Fibroblast of skin of right quadriceps (primary cell): ENCODE results near the gene MAT1A.
"Not testable (repeated sequence)": the region's sequence is repeated elsewhere in the genome, so short reads cannot be mapped to it uniquely, and the experiment has no call there.

Source experiments
- DNase-seq: peaks from one replicate; pipeline ENCODE4 v3.0.0-alpha.2; 2013

Gene MAT1A

GRCh38 chr10:80289451-80290287 lies at the start of gene MAT1A:
TSS of gene MAT1A (minus strand) at chr10:80289658. CDS start at chr10:80289423, 235 bp downstream.
- DNase-seq: no peak

- no peak for DNase-seq
These were observed 44.5 kb upstream of the MAT1A start for GRCh38 chr10:80333983-80334382.

GRCh38 chr10:80324891-80325364 lies 35.5 kb upstream of the MAT1A start:
- no peak for DNase-seq

GRCh38 chr10:80324086-80324485 lies 34.6 kb upstream of the MAT1A start:
- peak; percentile 65 for DNase-seq

- DNase-seq: no peak
These were observed 33.9 kb upstream of the MAT1A start for GRCh38 chr10:80323311-80323710.

GRCh38 chr10:80322711-80323110 lies 33.3 kb upstream of the MAT1A start:
- DNase-seq: no peak

- no peak for DNase-seq
These were observed 32.7 kb upstream of the MAT1A start for GRCh38 chr10:80322158-80322557.

GRCh38 chr10:80321183-80321582 lies 31.7 kb upstream of the MAT1A start:
- no peak for DNase-seq

- DNase-seq: no peak
These were observed 30.9 kb upstream of the MAT1A start for GRCh38 chr10:80320377-80320776.

GRCh38 chr10:80319725-80320290 lies 30.4 kb upstream of the MAT1A start:
- DNase-seq: no peak

GRCh38 chr10:80319318-80319717 lies 29.9 kb upstream of the MAT1A start:
- no peak for DNase-seq

GRCh38 chr10:80318742-80319141 lies 29.3 kb upstream of the MAT1A start:
- DNase-seq: no peak

GRCh38 chr10:80315391-80315790 lies 25.9 kb upstream of the MAT1A start:
- DNase-seq: no peak

GRCh38 chr10:80313523-80313922 lies 24.1 kb upstream of the MAT1A start:
- no peak for DNase-seq

GRCh38 chr10:80305989-80306388 lies 16.5 kb upstream of the MAT1A start:
- not testable (repeated sequence) for DNase-seq

- no peak for DNase-seq
These were observed 7.5 kb upstream of the MAT1A start for GRCh38 chr10:80296942-80297341.

GRCh38 chr10:80292607-80293239 lies 3.3 kb upstream of the MAT1A start:
- DNase-seq: no peak

GRCh38 chr10:80290474-80291220 lies 1.2 kb upstream of the MAT1A start:
- DNase-seq: no peak

GRCh38 chr10:80288849-80289248 lies 609 bp downstream of the MAT1A start:
- DNase-seq: no peak

GRCh38 chr10:80284522-80284921 lies 4.9 kb downstream of the MAT1A start:
- no peak for DNase-seq

GRCh38 chr10:80283536-80284199 lies 5.8 kb downstream of the MAT1A start:
- DNase-seq: no peak

- no peak for DNase-seq
These were observed 6.3 kb downstream of the MAT1A start for GRCh38 chr10:80283119-80283518.
